HG03108 (cell line): ENCODE data around the gene DIRAS1.

Source experiments
- ATAC-seq: cut with Tn5 transposase; IDR thresholded peaks from one replicate; pipeline ENCODE4 v1.9.1; 2021; ENCODE audit warnings: moderate library complexity; ENCODE audit not compliant: unreplicated experiment

Gene DIRAS1

DNA sequence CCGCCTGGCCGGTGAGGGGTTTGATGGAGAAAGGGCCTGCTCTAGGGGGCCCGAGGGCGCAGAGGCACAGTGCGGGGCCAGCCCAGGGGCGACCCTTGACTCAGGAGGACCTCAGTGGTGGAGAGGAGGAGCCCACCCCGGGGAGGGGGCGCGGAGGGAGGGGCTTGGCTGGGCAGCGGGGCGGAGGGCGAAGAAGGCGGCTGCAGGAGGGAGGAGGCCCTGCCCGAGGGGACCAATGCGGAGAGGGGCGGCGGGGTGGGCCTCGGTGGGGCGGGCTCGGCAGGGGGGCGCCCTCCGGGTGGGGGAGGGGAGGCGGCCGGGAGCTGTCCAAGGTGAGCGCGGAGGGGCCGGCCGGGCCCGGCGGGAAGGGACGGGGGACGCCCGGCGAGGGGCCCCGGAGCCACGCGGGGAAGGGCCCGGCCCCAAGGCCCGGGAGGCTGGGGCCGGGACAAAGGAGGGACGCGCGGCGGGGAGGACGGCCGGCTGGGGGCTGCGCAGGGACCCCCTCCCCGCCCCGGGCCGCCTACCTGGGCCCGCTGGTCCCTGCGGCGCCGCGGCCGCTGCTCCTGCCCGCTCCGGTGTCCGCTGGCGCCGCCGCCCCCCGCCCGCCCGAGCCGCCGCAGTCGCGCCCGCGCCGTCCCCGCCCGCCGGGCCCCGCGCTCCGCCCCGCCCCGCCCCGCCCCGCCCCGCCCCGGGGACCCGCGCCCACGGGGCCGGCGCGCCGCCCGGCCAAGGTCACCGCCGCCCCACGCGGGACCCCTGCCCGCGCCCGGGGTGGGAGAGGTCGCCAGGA, at the start of gene DIRAS1:
Gene DIRAS1 (minus strand): TSS at position 596 of the 793 bp plus-strand sequence. CDS start 3,566 bp downstream, outside the sequence.
- no peak for ATAC-seq

GRCh38 chr19:2770055-2771013, 49.2 kb upstream of the DIRAS1 start:
- ATAC-seq: no peak

DNA sequence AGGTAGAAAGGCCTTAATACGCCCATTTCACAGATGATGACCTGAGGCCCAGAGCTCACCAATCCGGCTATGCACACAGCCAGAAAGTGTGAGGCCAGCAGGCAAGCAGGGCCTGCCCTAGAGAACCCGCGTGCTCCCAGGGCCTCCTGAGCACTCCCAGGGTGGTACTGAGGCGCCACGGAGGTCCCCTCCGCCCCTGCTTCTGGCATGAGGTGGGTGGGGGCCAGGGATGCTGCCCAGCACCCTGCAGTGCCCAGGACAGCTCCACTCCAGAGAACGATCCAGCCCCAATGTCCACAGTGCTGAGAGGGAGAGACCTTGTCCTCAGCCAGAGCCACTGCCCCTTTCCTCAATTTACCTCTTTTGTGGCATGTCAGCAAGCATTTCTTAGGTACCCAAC, 48.0 kb upstream of the DIRAS1 start:
- no peak for ATAC-seq

- ATAC-seq: no peak
Measured at GRCh38 chr19:2768365-2769132, 47.4 kb upstream of the DIRAS1 start.

DNA sequence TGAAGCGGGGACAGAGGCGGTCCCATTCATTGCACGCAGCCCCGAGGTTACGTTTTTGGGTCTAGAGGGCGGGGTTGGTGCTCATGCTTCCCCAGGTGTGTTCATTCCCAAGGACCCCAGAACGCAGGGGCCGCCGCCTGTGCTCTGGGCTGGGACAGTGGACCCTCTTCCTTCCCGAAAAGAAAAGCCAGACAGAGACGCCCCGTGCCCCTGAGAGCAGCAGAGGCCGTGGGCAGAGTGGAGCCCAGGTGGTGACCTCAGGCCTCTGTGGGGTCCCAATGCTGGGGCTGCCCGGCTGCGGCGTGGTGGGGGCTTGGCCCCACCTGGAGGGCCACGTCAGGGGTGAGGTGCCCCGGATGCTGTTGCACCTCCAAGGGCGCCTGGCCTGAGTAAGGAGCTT, 46.5 kb upstream of the DIRAS1 start:
- ATAC-seq: no peak

DNA sequence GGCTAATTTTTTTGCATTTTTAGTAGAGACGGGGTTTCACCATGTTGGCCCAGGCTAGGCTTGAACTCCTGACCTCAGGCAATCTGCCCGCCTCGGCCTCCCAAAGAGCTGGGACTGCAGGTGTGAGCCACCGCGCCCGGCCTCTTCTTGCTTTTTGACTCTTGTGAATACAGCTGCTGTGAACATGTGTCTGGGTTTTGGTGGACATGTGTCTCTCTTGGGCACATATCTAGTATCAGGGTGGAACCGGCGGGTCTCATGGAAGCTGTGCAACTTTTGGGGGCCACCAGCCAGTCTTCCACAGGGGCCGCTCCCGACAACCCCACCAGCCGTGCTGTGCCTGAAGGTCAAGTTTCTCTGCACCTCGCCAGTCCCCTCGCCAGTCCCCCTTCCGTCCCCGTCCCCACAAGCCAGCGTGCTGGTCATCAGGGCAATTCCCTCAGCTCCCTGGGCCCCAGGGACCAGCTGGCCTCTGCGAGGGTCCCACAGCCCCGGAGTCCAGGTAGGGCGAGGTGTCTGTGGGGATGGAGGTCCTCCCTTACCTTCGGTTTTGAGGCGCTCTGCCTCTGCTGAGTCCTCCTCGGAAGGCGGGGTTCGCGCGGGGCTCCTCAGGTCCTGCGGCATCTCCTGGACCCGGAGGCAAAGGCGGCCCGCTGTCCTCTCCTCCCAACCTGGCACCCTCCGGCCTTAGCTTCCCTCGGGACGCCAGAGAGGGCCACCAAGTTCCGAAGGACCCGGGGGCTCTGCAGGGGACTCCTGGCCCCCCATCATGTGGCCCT, 45.6 kb upstream of the DIRAS1 start:
- no peak for ATAC-seq

- no peak for ATAC-seq
Measured at GRCh38 chr19:2765376-2765775, 44.2 kb upstream of the DIRAS1 start.

DNA sequence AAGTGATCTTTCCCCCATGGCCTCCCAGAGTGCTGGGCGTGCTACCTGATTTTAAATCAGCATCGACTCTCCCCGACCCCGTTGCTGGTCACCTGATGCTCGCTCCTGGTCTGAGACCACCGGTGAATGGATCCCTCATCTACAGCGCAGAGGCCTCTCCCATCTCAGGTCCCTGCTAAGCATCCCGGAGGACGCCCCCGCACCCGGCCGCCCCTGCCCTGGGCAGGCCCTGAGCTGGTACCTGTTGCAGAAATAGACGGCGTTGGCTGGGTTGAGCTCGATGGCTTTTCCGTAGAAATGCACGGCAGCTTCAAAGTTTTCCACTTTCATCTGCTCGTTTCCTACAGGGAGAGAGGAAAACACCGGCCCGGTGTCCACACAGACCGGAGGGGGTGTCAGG, 43.8 kb upstream of the DIRAS1 start:
- ATAC-seq: no peak

DNA sequence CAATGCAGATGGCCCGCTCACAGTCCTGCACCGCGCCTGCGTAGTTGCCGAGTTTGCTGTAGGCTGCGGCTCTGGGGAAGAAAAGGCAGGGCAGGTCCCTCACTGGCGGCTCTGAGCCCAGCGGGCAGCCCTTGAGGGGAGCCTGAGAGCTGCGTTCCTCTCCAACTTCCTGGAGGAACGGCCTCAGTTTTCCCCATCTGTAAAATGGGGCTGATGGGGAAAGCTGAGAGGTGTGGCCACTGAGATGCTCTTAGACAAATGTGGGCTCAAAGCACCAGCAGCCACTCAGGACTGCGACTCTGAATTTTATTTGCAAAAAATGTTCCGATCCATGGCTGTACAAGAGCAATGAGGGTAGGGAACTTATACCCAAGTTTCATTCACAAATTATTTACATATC, 42.5 kb upstream of the DIRAS1 start:
- ATAC-seq: no peak

GRCh38 chr19:2762783-2763496, 41.8 kb upstream of the DIRAS1 start:
- no peak for ATAC-seq

GRCh38 chr19:2761876-2762782, 41.0 kb upstream of the DIRAS1 start:
- no peak for ATAC-seq

GRCh38 chr19:2761309-2761677, 40.1 kb upstream of the DIRAS1 start:
- no peak for ATAC-seq

GRCh38 chr19:2759965-2760364, 38.8 kb upstream of the DIRAS1 start:
- ATAC-seq: no peak

- ATAC-seq: no peak
Measured at GRCh38 chr19:2759362-2759761, 38.2 kb upstream of the DIRAS1 start.

- no peak for ATAC-seq
Measured at GRCh38 chr19:2758601-2759313, 37.6 kb upstream of the DIRAS1 start.

- no peak for ATAC-seq
Measured at GRCh38 chr19:2756921-2757881, 36.0 kb upstream of the DIRAS1 start.

DNA sequence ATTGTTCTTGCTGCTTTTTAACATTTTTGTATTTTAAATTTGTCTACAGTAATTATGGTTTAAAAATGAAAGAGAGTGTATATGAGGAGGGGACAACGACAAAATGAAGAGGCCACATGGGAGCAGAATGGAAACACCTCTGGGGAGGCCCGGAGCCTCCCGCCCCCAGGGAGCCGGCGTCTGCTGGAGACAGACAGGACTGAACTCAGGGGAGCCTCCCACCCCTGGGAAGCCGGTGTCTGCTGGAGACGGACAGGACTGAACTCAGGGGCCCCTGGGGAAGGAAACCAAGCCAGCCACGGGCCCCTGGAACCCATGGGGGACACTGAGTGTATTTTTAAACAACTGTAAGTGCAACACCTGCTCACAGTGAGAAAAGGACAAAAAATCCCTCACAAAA, 35.3 kb upstream of the DIRAS1 start:
- no peak for ATAC-seq
